ENCODE data around the gene ATP2C2.

ATP2C2 gene

GRCh38 chr16:84478172-84478947, 110.0 kb downstream of the ATP2C2 start:
- DNase-seq = peak; percentile 2 to 42 (median 37)

GRCh38 chr16:84479716-84480450, 111.5 kb downstream of the ATP2C2 start:
- DNase-seq = no peak

GRCh38 chr16:84481051-84481735, 112.9 kb downstream of the ATP2C2 start:
- no peak for DNase-seq

- no peak for DNase-seq
These were observed 113.9 kb downstream of the ATP2C2 start for GRCh38 chr16:84482001-84482891.

GRCh38 chr16:84482951-84483881, 114.9 kb downstream of the ATP2C2 start:
- DNase-seq = no peak

- DNase-seq = no peak
These were observed 115.7 kb downstream of the ATP2C2 start for GRCh38 chr16:84483882-84484565.

GRCh38 chr16:84484579-84485254, 116.4 kb downstream of the ATP2C2 start:
- DNase-seq = peak; percentile 26 to 54 (median 38)

GRCh38 chr16:84485255-84486010, 117.1 kb downstream of the ATP2C2 start:
- no peak for DNase-seq

GRCh38 chr16:84486126-84486525, 117.8 kb downstream of the ATP2C2 start:
- DNase-seq = no peak

- DNase-seq = no peak
These were observed 118.4 kb downstream of the ATP2C2 start for GRCh38 chr16:84486551-84487235.

GRCh38 chr16:84487358-84487757, 119.0 kb downstream of the ATP2C2 start:
- DNase-seq = no peak

GRCh38 chr16:84489131-84489530, 120.8 kb downstream of the ATP2C2 start:
- no peak for DNase-seq

- DNase-seq = no peak
These were observed 127.2 kb downstream of the ATP2C2 start for GRCh38 chr16:84495506-84495905.

- DNase-seq = no peak
These were observed 128.7 kb downstream of the ATP2C2 start for GRCh38 chr16:84496991-84497390.

- no peak for DNase-seq
These were observed 129.3 kb downstream of the ATP2C2 start for GRCh38 chr16:84497418-84498222.

- DNase-seq = no peak
These were observed 129.9 kb downstream of the ATP2C2 start for GRCh38 chr16:84498223-84498610.

GRCh38 chr16:84498859-84499620, 130.7 kb downstream of the ATP2C2 start:
- no peak for DNase-seq

Data from suppressor macrophage (primary cell).